Endodermal cell (in vitro differentiated cells): ENCODE data around the gene NDUFB11. TPM values are rescaled to one million over a fixed set of nuclear protein-coding genes. Genes with fewer than 3 reads are reported as not detected.

ENCODE experiments used
- DNase-seq: peaks from one replicate; pipeline ENCODE4 v3.0.0-alpha.2; 2017
- H3K27ac ChIP-seq: 2 replicates; pipeline ENCODE4 v1.5.1; 2013; ENCODE audit warnings: mild to moderate bottlenecking, low read depth, low read length, moderate library complexity
- H3K27me3 ChIP-seq: 2 replicates; pipeline ENCODE4 v1.6.1; 2013; ENCODE audit warnings: mild to moderate bottlenecking, low read length, moderate library complexity; ENCODE audit not compliant: insufficient read depth, control insufficient read depth, poor library complexity, severe bottlenecking
- H3K36me3 ChIP-seq: 2 replicates; pipeline ENCODE4 v1.7.0; 2013; ENCODE audit warnings: mild to moderate bottlenecking, low read length, moderate library complexity; ENCODE audit not compliant: control insufficient read depth, insufficient read depth
- H3K4me1 ChIP-seq: one replicate; pipeline ENCODE4 v1.7.0; 2013; ENCODE audit warnings: low read length; ENCODE audit not compliant: control insufficient read depth, insufficient read depth
- H3K4me3 ChIP-seq: 2 replicates; pipeline ENCODE4 v1.5.1; 2013; ENCODE audit warnings: mild to moderate bottlenecking, low read length, moderate library complexity
- H3K9ac ChIP-seq: 2 replicates; pipeline ENCODE4 v1.6.1; 2013; ENCODE audit warnings: mild to moderate bottlenecking, low read length, moderate library complexity; ENCODE audit not compliant: poor library complexity, severe bottlenecking; ENCODE audit errors: extremely low read depth
- H3K9me3 ChIP-seq: 2 replicates; pipeline ENCODE4 v1.6.1; 2013; ENCODE audit warnings: mild to moderate bottlenecking, low read length, moderate library complexity; ENCODE audit not compliant: control insufficient read depth
- H3K27ac Mint-ChIP-seq: 2 replicates; pipeline ENCODE4 v1.8.0; 2020; ENCODE audit warnings: mixed read lengths
- H3K27me3 Mint-ChIP-seq: 2 replicates; pipeline ENCODE4 v1.8.0; 2021; ENCODE audit warnings: mild to moderate bottlenecking, mixed read lengths; ENCODE audit not compliant: insufficient read depth
- H3K36me3 Mint-ChIP-seq: 2 replicates; pipeline ENCODE4 v1.8.0; 2020; ENCODE audit warnings: low read depth, mixed read lengths
- H3K4me1 Mint-ChIP-seq: 2 replicates; pipeline ENCODE4 v1.8.0; 2020; ENCODE audit warnings: mixed read lengths
- H3K4me3 Mint-ChIP-seq: 2 replicates; pipeline ENCODE4 v1.8.0; 2020; ENCODE audit warnings: mild to moderate bottlenecking, moderate library complexity, mixed read lengths
- H3K9me3 Mint-ChIP-seq: 2 replicates; pipeline ENCODE4 v1.8.0; 2020; ENCODE audit warnings: mild to moderate bottlenecking, mixed read lengths
- CTCF ChIP-seq: fragments of 200-600 bp; sonication (generic); conservative IDR thresholded peaks from 2 replicates; pipeline ENCODE4 v1.5.0; 2021; ENCODE audit warnings: antibody characterized with exemption, mild to moderate bottlenecking
- WGBS, 2 experiments: methylation state at CpG; one replicate each; pipeline versions ENCODE4 v1.1.5 to v1.1.7; 2013; ENCODE audit warnings: missing lambda C conversion rate in 2 of 2, mixed read lengths in 1 of 2; ENCODE audit not compliant: insufficient coverage in 1 of 2, insufficient read length in 1 of 2; 5-methylcytosine and 5-hydroxymethylcytosine counted together
- total RNA-seq, 2 donors: library from RNA; stranded (reverse); fragmentation: NEBNext Ultra II Directional in 1 of 2; extraction: Animal tissue kit (Norgen Biotek cat#: 25700) in 1 of 2; gene quantifications; 2 replicates in 1 of 2; 3 replicates in 1 of 2; pipeline ENCODE4 v1.2.1, GENCODE V29; 2021

Gene NDUFB11
- total RNA-seq, 2 donors from 2014 or later = 86.1 to 108 TPM

- Mint-ChIP-seq H3K27ac (no peak overlapping the region), H3K27me3 (peaks cover 57% of the 10 kb centered on the region), H3K4me1 (peaks cover 8% of the 10 kb centered on the region), H3K36me3 (peaks cover 15% of the 10 kb centered on the region), H3K4me3 (no peak overlapping the region), H3K9me3 (peaks cover 12% of the 10 kb centered on the region)
- Histone ChIP-seq H3K4me1 (no peaks in the 10 kb centered on the region), H3K36me3 (peaks cover 8% of the 10 kb centered on the region), H3K9me3 (no peaks in the 10 kb centered on the region), H3K27ac (no peak overlapping the region), H3K4me3 (no peak overlapping the region), H3K9ac (no peak overlapping the region), H3K27me3 (peaks cover 9% of the 10 kb centered on the region)
- 87 to 94% methylated on average over 6 to 11 of the region's 19 CpGs for WGBS, 2 experiments
- DNase-seq = no peak
- no peak for TF ChIP-seq CTCF
Measured at GRCh38 chrX:47189906-47190305, 45.4 kb upstream of the NDUFB11 start.

- Histone ChIP-seq H3K27me3 (peaks cover 9% of the 10 kb centered on the region), H3K27ac (no peak overlapping the region), H3K4me3 (no peak overlapping the region), H3K36me3 (peaks cover 9% of the 10 kb centered on the region), H3K9ac (no peak overlapping the region), H3K4me1 (no peaks in the 10 kb centered on the region), H3K9me3 (no peaks in the 10 kb centered on the region)
- TF ChIP-seq CTCF = no peak
- H3K36me3 Mint-ChIP-seq = peaks cover 18% of the 10 kb centered on the region
- no peaks in the 10 kb centered on the region for H3K4me1 Mint-ChIP-seq
- peaks cover 24% of the 10 kb centered on the region for H3K9me3 Mint-ChIP-seq
- H3K27me3 Mint-ChIP-seq = peaks cover 47% of the 10 kb centered on the region
- DNase-seq = peak; percentile 50
- 78% methylated on average over 3 of the region's 4 CpGs; no CpG with 5 or more reads in 1 of the 2 experiments for WGBS, 2 experiments
- no peak overlapping the region for H3K27ac Mint-ChIP-seq
- no peak overlapping the region for H3K4me3 Mint-ChIP-seq
Measured at GRCh38 chrX:47187106-47187677, 42.7 kb upstream of the NDUFB11 start.

- H3K9ac ChIP-seq = no peak overlapping the region
- no peak overlapping the region for H3K4me3 ChIP-seq
- peaks cover 22% of the 10 kb centered on the region for H3K36me3 Mint-ChIP-seq
- peaks cover 30% of the 10 kb centered on the region for H3K9me3 Mint-ChIP-seq
- no peak for TF ChIP-seq CTCF
- H3K4me1 Mint-ChIP-seq = no peaks in the 10 kb centered on the region
- no peak overlapping the region for H3K27ac ChIP-seq
- WGBS, 2 experiments = 95 to 100% methylated on average over 8 to 26 of the region's 27 CpGs
- H3K27ac Mint-ChIP-seq = no peak overlapping the region
- no peaks in the 10 kb centered on the region for H3K9me3 ChIP-seq
- peaks cover 37% of the 10 kb centered on the region for H3K27me3 Mint-ChIP-seq
- no peak overlapping the region for H3K4me3 Mint-ChIP-seq
- peak; percentile 40 for DNase-seq
- H3K36me3 ChIP-seq = peaks cover 11% of the 10 kb centered on the region
- no peaks in the 10 kb centered on the region for H3K4me1 ChIP-seq
- H3K27me3 ChIP-seq = peaks cover 5% of the 10 kb centered on the region
Measured at GRCh38 chrX:47186096-47186740, 41.7 kb upstream of the NDUFB11 start.
